GM18951 (cell line): ENCODE measurements around the gene CERK.
"Not testable (repeated sequence)": the region's sequence is repeated elsewhere in the genome, so short reads cannot be mapped to it uniquely, and the experiment has no call there.

Source experiments
- POLR2A ChIP-seq: IDR thresholded peaks from 4 replicates; pipeline ENCODE4 v1.6.1; 2011; ENCODE audit warnings: mild to moderate bottlenecking; ENCODE audit not compliant: insufficient read length, insufficient read depth; ENCODE audit errors: extremely low read depth
- in situ Hi-C: fragments of 300-500 bp; cut with MboI; formaldehyde crosslinking; loops from one replicate; pipeline ENCODE4 v1.12.0; 2022; ENCODE audit warnings: low sequenced_read_pairs, mixed read lengths, inconsistent platforms; ENCODE audit not compliant: unreplicated experiment

The CERK gene

GRCh38 chr22:46657655-46657953, 80.4 kb downstream of the CERK start:
- no peak for TF ChIP-seq POLR2A
- in situ Hi-C loops, result no loop called here

GRCh38 chr22:46656856-46657654, 81.0 kb downstream of the CERK start:
- TF ChIP-seq POLR2A, result no peak
- in situ Hi-C loops, result no loop called here

DNA sequence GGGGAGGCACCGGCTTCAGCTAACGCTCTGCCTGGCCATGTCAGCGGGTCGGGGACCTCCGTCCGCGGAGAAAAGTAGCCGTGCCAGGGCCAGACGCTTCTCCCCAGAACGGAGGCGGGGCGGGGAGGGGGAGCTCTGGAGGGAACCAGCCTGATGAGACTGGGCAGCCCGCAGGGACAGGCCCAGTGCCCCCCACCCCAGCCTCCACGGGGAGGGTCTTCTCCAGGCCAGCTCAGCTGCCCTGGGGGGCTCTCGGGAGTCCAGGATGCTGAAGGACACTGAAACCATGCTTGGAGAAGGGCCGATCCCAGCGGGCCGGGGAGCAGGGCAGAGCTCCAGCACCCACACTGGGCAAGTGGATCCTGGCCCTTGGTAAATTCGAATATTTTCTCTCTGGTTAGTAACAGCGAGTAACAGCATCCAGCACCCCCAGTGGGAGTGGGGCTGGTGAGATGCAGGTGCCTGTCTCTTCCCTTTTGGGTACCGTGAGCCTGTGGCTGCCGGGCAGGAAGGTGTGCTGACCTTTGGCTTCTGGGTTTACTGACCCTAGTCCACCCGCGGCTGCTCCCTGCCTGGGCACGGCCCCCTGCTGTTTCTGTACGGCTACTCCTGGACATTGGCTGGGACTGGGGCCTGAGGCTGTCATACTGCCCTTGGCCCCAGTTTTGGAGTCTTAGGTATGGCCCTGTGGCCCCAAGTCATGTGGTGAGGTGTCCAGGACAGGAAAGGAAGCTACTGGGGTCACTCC, 82.0 kb downstream of the CERK start:
- TF ChIP-seq POLR2A, result no peak
- in situ Hi-C loops, result no loop called here

DNA sequence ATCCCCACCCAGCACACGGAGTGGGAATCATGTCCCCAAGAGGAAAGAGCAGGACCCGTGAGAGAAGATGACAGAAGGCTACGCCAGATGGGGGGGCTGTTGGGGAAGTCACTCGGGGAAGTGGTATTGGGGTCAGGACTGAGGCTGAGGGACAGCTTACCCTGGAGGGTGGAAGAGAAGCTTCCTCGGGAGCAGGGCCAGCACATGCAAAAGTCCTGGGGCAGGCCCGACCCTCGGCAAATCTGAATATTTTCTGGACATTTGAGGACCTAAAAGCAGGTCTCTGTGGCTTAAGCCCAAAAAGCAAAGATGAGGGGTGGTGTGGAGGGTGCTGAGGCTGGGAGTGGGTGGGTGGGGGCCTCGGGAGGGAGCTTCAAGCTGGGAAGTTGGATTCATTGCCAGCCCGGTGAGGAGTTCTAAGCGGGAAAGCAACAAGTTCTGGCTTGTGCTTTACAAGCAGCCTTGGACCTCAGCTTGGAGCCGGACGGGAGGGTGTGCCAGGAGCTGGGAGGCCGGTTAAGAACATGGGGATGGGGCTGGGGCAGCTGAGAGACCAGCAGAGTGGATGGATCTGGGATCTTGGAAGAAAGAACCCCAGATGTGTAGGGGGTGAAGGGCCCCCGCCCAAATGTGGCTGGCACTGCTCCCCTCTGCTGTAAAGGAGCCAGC, 83.0 kb downstream of the CERK start:
- no peak for TF ChIP-seq POLR2A
- in situ Hi-C loops, result no loop called here

- TF ChIP-seq POLR2A, result no peak
- in situ Hi-C loops, result no loop called here
These were observed 83.6 kb downstream of the CERK start for GRCh38 chr22:46654426-46654825.

GRCh38 chr22:46653596-46653995, 84.5 kb downstream of the CERK start:
- TF ChIP-seq POLR2A, result no peak
- in situ Hi-C loops, result no loop called here

GRCh38 chr22:46652847-46653331, 85.2 kb downstream of the CERK start:
- no peak for TF ChIP-seq POLR2A
- in situ Hi-C loops, result no loop called here

GRCh38 chr22:46652081-46652846, 85.8 kb downstream of the CERK start:
- in situ Hi-C loops, result no loop called here
- TF ChIP-seq POLR2A, result no peak

- no peak for TF ChIP-seq POLR2A
- in situ Hi-C loops, result no loop called here
These were observed 86.7 kb downstream of the CERK start for GRCh38 chr22:46651316-46651715.

DNA sequence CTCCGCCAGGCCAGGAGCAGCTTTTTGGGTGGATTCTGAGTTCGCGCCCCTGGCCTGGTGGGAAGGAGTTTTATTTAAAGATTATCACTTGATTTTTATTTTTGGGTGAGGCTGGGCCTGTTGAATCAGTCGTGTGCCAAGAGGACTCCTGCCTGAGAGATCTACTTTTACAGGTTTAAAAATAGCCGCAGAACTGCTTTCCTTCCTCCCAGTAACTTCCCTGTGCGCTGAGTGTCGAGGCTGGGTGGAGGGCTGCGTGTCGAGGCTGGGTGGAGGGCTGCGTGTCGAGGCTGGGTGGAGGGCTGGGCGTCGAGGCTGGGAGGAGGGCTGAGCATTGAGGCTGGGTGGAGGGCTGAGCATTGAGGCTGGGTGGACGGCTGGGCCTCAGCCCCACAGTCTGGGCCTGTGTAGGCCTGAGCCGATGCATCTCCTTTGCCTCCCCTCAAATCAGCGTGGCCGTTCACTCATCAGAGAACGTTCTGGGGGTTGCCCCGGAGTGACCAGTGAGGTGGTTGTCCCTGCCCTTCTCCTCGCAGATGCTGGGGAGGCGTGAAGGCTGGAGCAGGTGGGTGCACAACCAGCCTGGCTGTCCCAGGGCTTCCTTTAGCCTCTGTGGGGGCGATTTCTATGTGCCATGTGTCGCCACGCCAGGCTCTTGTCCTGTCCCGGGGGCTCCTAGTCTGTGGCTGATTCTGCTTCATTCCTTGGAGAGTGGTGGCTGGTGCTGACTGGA, 87.8 kb downstream of the CERK start:
- in situ Hi-C loops, result no loop called here
- no peak for TF ChIP-seq POLR2A

- no peak for TF ChIP-seq POLR2A
- in situ Hi-C loops, result no loop called here
These were observed 88.6 kb downstream of the CERK start for GRCh38 chr22:46649141-46650077.

- in situ Hi-C loops, result not testable (repeated sequence)
These were observed 89.7 kb downstream of the CERK start for GRCh38 chr22:46648225-46648820.
